HS-27A (cell line): Measurements from ENCODE around the gene IRF2BPL.
"Not testable (repeated sequence)": the region's sequence is repeated elsewhere in the genome, so short reads cannot be mapped to it uniquely, and the experiment has no call there.

ENCODE experiments used
- DNase-seq: peaks from one replicate; pipeline ENCODE4 v3.0.0-alpha.2; 2012; ENCODE audit warnings: low read depth, missing footprints

The IRF2BPL gene

GRCh38 chr14:77033622-77034589, 5.4 kb upstream of the IRF2BPL start:
- no peak for DNase-seq

GRCh38 chr14:77032844-77033621, 4.5 kb upstream of the IRF2BPL start:
- DNase-seq = peak; percentile 94

- no peak for DNase-seq
Measured at GRCh38 chr14:77032491-77032843, 4.0 kb upstream of the IRF2BPL start.

- DNase-seq = no peak
Measured at GRCh38 chr14:77031759-77032490, 3.4 kb upstream of the IRF2BPL start.

- DNase-seq = no peak
Measured at GRCh38 chr14:77027538-77028383, 747 bp downstream of the IRF2BPL start.

- DNase-seq = no peak
Measured at GRCh38 chr14:77026930-77027537, 1.5 kb downstream of the IRF2BPL start.

- no peak for DNase-seq
Measured at GRCh38 chr14:77026166-77026929, 2.2 kb downstream of the IRF2BPL start.

GRCh38 chr14:77025744-77026165, 2.8 kb downstream of the IRF2BPL start:
- no peak for DNase-seq

- DNase-seq = no peak
Measured at GRCh38 chr14:77024171-77024691, 4.3 kb downstream of the IRF2BPL start.

- DNase-seq = no peak
Measured at GRCh38 chr14:77023001-77023996, 5.2 kb downstream of the IRF2BPL start.

GRCh38 chr14:77022236-77022852, 6.2 kb downstream of the IRF2BPL start:
- DNase-seq = no peak

GRCh38 chr14:77021424-77021823, 7.1 kb downstream of the IRF2BPL start:
- not testable (repeated sequence) for DNase-seq

GRCh38 chr14:77018785-77019184, 9.7 kb downstream of the IRF2BPL start:
- no peak for DNase-seq

GRCh38 chr14:77017666-77018065, 10.8 kb downstream of the IRF2BPL start:
- no peak for DNase-seq

- DNase-seq = no peak
Measured at GRCh38 chr14:77014734-77015133, 13.8 kb downstream of the IRF2BPL start.

- DNase-seq = no peak
Measured at GRCh38 chr14:77014004-77014604, 14.4 kb downstream of the IRF2BPL start.

GRCh38 chr14:77012193-77012765, 16.2 kb downstream of the IRF2BPL start:
- no peak for DNase-seq
